Umbilical cord (tissue), 2 donors: Measurements from ENCODE around the gene REM2. TPM values are rescaled to one million over a fixed set of nuclear protein-coding genes. Genes with fewer than 3 reads are reported as not detected.

Experiments used
- DNase-seq: peaks from one replicate; pipeline ENCODE4 v3.0.0-alpha.2; 2015; ENCODE audit warnings: low spot score
- total RNA-seq: library from RNA; depleted of rRNA; stranded (reverse); fragments of >200 nt; gene quantifications from one replicate; pipeline ENCODE4 v1.2.3, GENCODE V29; 2014; ENCODE audit warnings: low replicate concordance; ENCODE audit not compliant: insufficient read depth

REM2 gene
- total RNA-seq, 1 donor from 2014 or later = not detected

- no peak for DNase-seq
Observed at GRCh38 chr14:22872833-22873520, 10.0 kb upstream of the REM2 start.

DNA sequence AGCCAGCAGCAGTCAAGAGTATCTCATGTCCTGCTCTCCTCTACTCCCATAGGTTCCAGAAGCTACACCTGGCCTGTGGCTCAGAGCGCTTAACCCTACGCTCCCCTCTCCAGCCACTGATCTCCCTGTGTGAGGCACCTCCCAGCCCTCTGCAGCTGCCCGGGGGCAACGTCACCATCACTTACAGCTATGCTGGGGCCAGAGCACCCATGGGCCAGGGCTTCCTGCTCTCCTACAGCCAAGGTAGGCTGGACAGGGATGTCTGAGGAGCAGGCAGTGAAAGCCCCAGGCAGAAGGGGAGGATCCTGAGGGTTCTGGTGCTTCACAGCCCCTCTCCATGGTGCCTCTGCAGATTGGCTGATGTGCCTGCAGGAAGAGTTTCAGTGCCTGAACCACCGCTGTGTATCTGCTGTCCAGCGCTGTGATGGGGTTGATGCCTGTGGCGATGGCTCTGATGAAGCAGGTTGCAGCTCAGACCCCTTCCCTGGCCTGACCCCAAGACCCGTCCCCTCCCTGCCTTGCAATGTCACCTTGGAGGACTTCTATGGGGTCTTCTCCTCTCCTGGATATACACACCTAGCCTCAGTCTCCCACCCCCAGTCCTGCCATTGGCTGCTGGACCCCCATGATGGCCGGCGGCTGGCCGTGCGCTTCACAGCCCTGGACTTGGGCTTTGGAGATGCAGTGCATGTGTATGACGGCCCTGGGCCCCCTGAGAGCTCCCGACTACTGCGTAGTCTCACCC lies 7.8 kb upstream of the REM2 start:
- DNase-seq = no peak

GRCh38 chr14:22875748-22876319 lies 7.2 kb upstream of the REM2 start:
- no peak for DNase-seq

DNA sequence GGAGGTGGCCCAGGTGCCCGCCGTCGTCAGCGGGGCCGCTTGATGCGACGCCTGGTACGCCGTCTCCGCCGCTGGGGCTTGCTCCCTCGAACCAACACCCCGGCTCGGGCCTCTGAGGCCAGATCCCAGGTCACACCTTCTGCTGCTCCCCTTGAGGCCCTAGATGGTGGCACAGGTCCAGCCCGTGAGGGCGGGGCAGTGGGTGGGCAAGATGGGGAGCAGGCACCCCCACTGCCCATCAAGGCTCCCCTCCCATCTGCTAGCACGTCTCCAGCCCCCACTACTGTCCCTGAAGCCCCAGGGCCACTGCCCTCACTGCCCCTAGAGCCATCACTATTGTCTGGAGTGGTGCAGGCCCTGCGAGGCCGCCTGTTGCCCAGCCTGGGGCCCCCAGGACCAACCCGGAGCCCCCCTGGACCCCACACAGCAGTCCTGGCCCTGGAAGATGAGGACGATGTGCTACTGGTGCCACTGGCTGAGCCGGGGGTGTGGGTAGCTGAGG lies 6.0 kb upstream of the REM2 start:
- DNase-seq = no peak

DNA sequence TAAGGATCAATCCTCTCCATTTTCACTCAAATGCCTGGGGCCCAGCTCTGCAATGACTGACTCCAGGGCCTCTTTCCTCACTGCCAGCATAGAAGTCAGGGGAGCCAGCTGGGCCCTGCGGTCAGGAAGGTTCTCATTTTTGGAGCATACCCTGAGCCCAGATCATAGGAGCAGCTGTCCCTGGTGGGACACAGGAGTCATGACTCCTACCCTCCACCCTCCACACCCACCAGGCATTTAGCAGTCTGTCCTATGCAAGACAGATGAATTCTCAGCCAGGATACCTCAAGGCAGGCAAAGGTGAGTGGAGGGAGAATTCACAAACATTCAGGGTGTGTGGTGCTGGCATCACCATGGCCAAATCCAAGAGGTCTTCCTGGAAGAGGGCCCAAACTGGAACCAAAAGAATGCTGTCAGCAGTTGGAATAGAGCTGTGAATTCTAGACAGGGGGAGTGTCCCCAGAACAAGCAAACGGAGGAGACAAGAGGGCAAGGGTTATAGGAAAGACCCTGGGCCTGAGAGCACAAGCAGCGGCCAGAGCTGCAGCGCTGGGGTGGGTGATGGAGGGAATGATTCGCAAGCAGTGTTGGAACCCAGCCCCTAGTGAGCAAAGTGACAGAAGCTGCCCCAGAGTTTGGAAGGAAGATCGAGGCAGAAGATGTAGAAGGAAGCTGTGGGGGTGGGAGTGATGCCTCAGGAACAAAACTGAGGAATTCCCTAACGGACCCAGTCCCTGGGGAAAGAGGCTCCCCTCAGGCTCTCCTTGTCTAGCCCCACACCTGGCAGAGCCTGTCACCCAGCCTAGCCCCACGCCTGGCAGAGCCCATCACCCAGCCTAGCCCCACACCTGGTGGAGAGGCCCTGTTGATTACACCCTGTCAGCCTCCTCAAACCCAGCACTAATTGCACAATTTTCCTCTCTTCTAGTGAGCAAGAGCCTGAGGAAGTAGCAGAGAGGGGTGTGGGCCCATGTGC lies 4.5 kb upstream of the REM2 start:
- DNase-seq = no peak

GRCh38 chr14:22882064-22882463 lies 958 bp upstream of the REM2 start:
- no peak for DNase-seq

DNA sequence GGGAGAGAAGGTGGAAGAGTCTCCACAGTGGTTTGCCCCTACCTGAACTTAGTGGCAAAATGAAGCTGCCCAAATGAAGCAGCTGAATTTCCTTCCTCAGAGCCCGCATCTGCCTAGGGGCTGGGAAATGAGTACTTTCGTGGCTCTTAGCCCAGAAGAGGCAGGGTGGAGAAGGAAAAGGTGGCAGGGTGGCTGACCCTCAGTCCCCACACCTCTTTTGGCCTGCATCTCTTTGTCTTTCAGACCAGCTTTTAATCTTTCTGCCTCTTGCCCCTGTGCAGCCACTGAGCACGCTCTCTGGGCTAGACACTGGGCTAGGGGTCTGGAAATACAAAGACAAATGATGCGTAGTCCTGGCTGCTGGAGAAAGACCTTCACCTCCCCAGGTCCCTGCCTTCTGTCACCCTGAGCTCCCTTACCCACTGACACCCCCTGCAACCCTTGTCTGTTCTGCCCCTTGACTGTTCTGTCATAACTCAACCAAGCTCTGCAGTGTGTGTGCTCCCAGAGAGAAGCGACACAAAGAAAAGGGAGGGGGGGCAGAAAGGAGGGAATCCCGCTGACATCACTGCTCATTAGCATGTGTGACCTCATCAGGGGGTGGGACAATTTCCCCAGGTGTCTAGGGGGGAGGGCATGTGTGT lies 371 bp upstream of the REM2 start:
- DNase-seq = peak; percentile 67

- peak; percentile 62 for DNase-seq
Observed at GRCh38 chr14:22884076-22884737, 1.2 kb downstream of the REM2 start.

- no peak for DNase-seq
Observed at GRCh38 chr14:22884738-22885523, 1.9 kb downstream of the REM2 start.

DNA sequence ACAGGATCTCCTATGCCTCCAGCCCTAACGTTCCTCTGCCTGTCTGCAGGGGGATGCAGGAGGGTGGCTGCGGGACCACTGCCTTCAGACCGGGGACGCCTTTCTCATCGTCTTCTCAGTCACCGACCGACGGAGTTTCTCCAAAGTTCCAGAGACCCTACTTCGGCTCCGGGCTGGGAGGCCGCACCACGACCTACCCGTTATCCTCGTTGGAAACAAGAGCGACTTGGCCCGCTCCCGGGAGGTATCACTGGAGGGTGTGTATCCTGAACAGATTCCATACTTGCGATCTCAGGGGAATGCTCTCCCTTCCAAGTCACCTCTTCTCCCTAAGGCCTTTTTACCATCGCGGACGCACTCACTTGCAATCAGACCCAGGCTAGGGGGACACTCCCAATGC lies 3.0 kb downstream of the REM2 start:
- no peak for DNase-seq

GRCh38 chr14:22886500-22887259 lies 3.7 kb downstream of the REM2 start:
- DNase-seq = peak; percentile 72

DNA sequence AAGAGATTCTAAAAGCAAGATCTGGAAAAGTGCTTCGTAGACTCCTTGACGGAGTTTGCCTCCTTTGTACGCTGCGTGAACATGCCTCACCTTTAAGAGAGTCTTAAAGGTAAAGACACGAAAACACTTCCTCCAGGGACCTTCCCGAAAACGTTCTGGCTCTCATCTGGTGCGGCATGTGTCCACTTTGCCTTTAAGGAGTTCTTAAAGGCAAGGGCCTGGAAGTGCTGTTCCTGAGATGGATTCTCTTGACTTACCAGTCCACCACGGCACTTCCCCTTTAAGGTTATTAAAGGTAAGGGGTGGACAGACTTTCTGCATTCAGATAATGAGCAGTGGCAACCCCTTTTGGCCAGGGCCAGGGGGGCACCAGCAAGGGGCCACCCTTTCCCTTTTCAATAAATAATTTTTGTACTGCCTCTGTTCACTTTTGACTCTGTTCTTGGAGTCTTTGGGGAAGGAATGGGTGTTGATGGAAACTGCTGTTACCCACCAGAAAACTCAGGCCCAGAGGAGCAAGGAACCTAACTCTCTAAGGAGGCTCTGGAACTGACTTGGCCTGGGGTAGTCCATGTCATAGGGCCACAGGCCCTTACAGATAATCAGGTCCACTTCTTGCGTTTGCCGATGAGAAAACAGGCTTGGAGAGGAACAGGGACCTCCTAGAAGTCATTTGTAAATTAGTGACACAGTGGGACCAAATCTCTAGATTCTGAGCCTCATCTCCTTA lies 4.4 kb downstream of the REM2 start:
- peak; percentile 90 for DNase-seq

DNA sequence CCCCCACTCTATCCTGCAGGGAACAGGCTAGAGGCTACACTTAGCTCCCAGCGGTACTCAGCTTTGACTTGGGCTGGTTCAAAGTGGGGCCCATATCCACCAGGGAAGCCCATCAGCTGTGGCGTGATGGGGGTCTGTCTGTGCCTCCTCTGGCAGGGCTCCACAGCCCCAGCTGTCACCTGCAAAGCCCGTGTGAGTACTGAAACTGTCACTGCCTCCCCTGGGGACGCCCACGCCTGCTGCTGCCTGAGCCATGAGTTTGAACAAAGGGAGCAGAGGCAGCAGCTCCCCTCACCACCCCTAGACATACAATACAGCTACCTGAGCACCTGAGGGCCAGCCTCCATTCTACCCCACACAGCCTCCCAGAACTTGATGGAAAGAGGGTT lies 5.0 kb downstream of the REM2 start:
- DNase-seq = no peak

DNA sequence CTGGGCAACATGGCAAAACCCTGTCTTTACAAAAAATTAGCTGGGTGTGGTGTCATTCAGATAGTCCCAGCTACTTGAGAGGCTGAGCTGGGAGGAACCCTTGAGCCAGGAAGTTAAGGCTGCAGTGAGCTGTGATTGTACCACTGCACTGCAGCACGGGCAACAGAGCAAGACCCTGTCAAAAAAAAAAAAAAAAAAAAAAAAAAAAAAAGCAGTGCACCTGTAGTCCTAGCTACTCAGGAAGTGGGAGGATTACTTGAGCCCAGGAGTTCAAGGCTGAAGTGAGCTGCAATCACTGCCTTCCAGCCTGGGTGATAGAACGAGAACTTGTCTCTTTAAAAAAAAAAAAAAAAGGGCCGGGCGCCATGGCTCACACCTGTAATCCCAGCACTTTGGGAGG lies 5.6 kb downstream of the REM2 start:
- DNase-seq = no peak

DNA sequence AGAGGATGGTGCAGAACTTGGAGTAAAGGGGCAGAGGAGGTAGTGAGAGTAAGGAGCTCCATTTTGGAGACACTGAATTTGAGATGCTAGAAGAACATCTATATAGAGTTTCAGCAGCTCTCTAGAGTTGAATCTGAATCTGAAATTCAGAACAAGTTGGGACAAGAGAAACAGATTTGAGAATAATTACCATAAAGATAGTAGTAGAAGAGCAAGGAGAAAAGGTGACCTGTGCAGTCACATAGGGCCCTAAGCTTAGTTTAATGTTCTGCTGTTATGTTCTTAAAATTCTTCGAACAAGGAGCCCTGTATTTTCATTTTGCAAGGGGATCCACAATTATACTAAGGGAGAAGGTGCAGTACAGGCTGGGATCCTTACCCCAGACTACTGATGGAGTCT lies 7.4 kb downstream of the REM2 start:
- no peak for DNase-seq

- DNase-seq = no peak
Observed at GRCh38 chr14:22892488-22892887, 9.5 kb downstream of the REM2 start.

DNA sequence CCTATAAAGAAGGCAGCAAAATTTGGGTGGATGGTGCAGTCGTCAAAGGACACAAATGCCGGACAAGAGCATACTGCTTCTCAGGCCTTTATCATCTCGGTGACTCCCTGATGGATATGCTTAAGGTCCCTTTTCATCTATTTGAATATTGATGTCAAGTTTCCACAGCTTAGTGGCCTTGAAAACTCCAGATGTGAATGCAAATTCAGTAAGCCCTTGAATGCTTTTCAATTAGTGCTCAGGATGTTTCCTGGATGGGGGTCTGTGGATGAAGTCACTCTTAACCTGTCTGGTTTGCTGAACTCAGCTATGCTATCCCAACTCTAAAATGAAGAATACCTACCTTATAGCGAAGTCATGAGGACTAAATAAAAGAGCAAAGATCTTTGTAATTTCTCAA lies 10.7 kb downstream of the REM2 start:
- no peak for DNase-seq

DNA sequence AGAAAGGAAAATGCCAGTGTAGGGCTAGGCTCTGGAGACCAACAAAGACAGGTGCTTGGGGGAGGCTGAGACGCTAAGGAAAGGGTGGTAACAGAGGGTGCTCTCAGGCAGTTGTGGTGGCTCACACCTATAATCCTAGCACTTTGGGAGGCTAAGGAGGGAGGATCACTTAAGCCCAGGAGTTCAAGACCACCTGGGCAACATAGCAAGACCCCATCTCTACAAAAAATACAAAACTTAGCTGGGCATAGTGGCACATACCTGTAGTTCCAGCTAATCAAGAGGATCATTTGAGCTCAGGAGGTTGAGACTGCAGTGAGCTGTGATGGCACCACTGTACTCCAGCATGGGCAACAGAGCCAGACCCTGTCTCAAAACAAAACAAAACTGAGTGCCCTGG lies 12.4 kb downstream of the REM2 start:
- no peak for DNase-seq
